NCI-H524 treated with DMSO at 0.1 percent for 48 hours (cell line): ENCODE data around the gene STON2.
A peak's percentile ranks its signal among the peaks of the same experiment; 100 is the strongest.

Experiments
- DNase-seq: peaks from one replicate; lab custom pipeline; 2025; lab: John Stamatoyannopoulos, UW

Gene STON2

GRCh38 chr14:81221579-81222102 lies 178.5 kb downstream of the STON2 start:
- DNase-seq, result no peak

GRCh38 chr14:81220830-81221578 lies 179.1 kb downstream of the STON2 start, which contains the start of gene GTF2A1:
TSS of gene GTF2A1 (minus strand) at chr14:81220959. CDS start at chr14:81220518, 441 bp downstream.
- peak; percentile 98 for DNase-seq

- DNase-seq, result no peak
Observed at GRCh38 chr14:81220580-81220829, 179.6 kb downstream of the STON2 start.

- DNase-seq, result peak; percentile 40
Observed at GRCh38 chr14:81219759-81220579, 180.2 kb downstream of the STON2 start.

DNA sequence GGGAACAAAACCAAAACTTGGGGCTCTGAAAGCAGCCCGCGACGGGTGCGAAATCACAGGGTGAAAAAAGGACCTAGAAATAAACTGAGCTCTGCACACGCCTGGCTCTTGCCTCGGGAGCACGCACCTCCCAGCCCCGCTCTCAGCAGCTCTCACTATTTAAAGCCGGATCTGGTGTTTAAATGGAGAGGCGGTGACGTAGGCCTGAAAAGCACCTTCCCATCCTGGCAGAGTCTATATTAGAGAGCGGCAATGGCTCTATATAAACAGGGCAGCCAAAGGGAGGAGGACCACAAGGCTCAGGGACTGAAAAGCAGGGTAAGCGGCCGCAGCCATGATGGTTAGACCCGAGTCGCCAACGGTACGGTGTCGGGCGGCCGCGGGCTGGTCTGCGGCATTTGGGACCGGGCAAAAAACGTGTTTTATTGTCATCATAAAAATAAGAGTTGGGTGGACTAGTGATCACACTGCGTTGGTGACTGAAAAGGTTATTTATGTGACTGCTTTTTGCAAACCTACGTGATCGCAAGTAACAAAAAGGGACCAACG lies 180.8 kb downstream of the STON2 start:
- DNase-seq, result peak; percentile 98

GRCh38 chr14:81211844-81212243 lies 188.3 kb downstream of the STON2 start:
- DNase-seq, result no peak
